ENCODE measurements around the gene SMYD2.

DNA sequence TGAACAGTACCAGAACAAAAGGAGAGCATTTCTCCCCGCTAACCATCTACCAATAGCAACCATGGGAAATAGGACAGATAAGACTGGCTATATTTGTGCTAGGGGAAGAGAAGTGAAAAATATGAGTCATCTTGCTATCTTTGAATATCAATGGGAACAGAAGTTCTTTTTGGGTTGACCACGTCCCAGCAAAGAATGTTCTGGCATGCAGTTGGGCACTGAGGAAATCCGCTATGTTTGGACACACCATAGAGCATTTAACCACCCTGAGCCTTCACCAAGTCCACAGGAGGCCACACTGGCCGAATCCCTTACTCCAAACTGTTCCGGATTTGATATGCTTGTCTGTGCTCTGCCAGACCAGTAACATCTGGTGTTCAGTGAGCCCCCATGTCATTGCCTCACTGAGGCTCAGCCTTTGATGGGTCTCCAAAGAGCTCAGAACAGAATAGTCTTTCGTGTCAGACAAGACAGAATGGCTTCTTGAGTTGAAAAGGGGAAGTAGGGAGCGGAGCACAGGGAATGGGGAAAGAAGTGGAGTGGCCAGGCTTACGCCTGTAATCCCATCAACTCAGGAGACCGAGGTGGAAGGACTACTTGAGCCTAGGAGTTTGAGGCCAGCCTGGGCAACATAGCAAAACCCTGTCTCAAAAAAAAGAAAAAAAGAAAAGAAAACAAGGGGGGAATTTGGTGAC is 81.4 kb downstream of the SMYD2 start:
- no peak for TF ChIP-seq TAF1 (IDR thresholded peaks at IDR 0.05; ENCODE audit: low read depth, low read length)
- TF ChIP-seq POLR2A (IDR thresholded peaks at IDR 0.05; ENCODE audit: low read depth, low read length), result no peak
